Measurements from ENCODE around the gene GIGYF2. TPM values are rescaled to one million over a fixed set of nuclear protein-coding genes. Genes with fewer than 3 reads are reported as not detected.

The GIGYF2 gene
- total and polyA plus RNA-seq, 2 of the 4 experiments (the other 2 are of a cell fraction): 14.7 to 66.0 TPM

DNA sequence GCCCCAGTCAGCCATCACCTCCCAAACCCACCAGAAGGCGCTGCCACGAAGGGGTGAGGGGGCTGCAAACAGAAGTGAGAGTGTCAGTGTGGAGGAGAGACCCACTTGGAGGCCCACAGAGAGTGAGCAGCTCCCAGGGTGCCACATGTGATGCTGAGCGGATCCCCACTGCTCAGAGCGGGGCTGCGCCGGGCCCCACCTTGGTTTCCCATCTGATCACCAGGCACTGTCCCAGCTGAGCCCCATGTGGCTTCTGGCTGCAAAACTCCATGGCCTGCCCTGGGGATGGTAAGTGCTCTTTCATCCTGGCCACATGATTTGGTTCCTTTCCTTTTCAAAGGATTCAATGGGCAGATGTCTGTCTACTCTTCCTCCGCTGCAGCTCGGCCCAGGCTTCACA, 196.7 kb downstream of the GIGYF2 start:
- WGBS, 2 experiments (ENCODE audit: extremely low coverage in 2 of 2, insufficient read length in 1 of 2): 100% methylated on average over 3 of the region's 8 CpGs; no CpG with 5 or more reads in 1 of the 2 experiments
- ATAC-seq (ENCODE audit: low read depth): no peak

More for the DNA sequence above, 196.7 kb downstream of the GIGYF2 start:
- Histone ChIP-seq H3K36me3 (ENCODE audit: control insufficient read depth, insufficient read depth, low read length) (no peaks in the 10 kb centered on the region), H3K9ac (ENCODE audit: low read depth, low read length) (no peak overlapping the region), H3K4ac (ENCODE audit: low read depth, low read length) (no peak overlapping the region), H3K27ac (ENCODE audit: insufficient read depth, low read length) (no peak overlapping the region), H3K56ac (ENCODE audit: extremely low read depth, insufficient read depth, low read length) (no peak overlapping the region), H3K79me1 (ENCODE audit: low read depth in 1 of 2, low read length in 2 of 2) (no peaks in the 10 kb centered on the region), H4K8ac (ENCODE audit: low read depth in 2 of 2, low read length in 2 of 2) (no peak overlapping the region), H2BK120ac (ENCODE audit: low read depth, low read length) (no peak overlapping the region), H2AFZ (replicated peaks; ENCODE audit: low read length, poor library complexity) (no peak overlapping the region), H4K91ac (ENCODE audit: insufficient read depth, low read depth, low read length) (no peak overlapping the region), H3K9me1 (ENCODE audit: insufficient read depth, low read length) (0 out of 2 replicates have a peak, but pooled peaks cover 3% of the 10 kb centered on the region), H2AK5ac (ENCODE audit: low read depth, low read length) (no peak overlapping the region), H3K23ac (ENCODE audit: low read depth, low read length) (no peak overlapping the region), H4K20me1 (ENCODE audit: insufficient read depth, low read length) (no peaks in the 10 kb centered on the region), H2BK15ac (ENCODE audit: low read depth, low read length) (no peak overlapping the region), H3K14ac (replicated peaks; ENCODE audit: low read depth, low read length) (no peak overlapping the region), H3K18ac (ENCODE audit: low read depth, low read length) (no peak overlapping the region), H3K4me2 (ENCODE audit: low read depth, low read length) (no peak overlapping the region), H2BK20ac (ENCODE audit: low read depth, low read length) (no peak overlapping the region), H3K4me3 (ENCODE audit: insufficient read depth, low read depth, low read length) (no peak overlapping the region), H4K5ac (ENCODE audit: low read depth, low read length) (no peak overlapping the region), H3K9me3 (ENCODE audit: control insufficient read depth, insufficient read depth, low read length) (no peaks in the 10 kb centered on the region), H2AK9ac (replicated peaks; ENCODE audit: low read depth, low read length, poor library complexity) (no peak overlapping the region), H2BK5ac (ENCODE audit: low read depth, low read length, poor library complexity, severe bottlenecking) (no peak overlapping the region), H3K27me3 (ENCODE audit: control insufficient read depth, insufficient read depth, low read length) (no peaks in the 10 kb centered on the region; the same call in 1 of the 2 replicates), H3K4me1 (ENCODE audit: control insufficient read depth, insufficient read depth, low read length) (peaks cover 1% of the 10 kb centered on the region; the same call in 1 of the 2 replicates)
- TF ChIP-seq FOS (IDR thresholded peaks at IDR 0.05; ENCODE audit: low read depth, low read length): no peak
- TF ChIP-seq, protein P1, sequence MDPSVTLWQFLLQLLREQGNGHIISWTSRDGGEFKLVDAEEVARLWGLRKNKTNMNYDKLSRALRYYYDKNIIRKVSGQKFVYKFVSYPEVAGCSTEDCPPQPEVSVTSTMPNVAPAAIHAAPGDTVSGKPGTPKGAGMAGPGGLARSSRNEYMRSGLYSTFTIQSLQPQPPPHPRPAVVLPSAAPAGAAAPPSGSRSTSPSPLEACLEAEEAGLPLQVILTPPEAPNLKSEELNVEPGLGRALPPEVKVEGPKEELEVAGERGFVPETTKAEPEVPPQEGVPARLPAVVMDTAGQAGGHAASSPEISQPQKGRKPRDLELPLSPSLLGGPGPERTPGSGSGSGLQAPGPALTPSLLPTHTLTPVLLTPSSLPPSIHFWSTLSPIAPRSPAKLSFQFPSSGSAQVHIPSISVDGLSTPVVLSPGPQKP (IDR thresholded peaks at IDR 0.05; ENCODE audit: borderline replicate concordance, low read depth, low read length): no peak
- no peak for TF ChIP-seq BHLHE40 (IDR thresholded peaks at IDR 0.05; ENCODE audit: low read depth, low read length)
- TF ChIP-seq CHD1 (IDR thresholded peaks at IDR 0.05; ENCODE audit: low read depth, low read length): no peak
- TF ChIP-seq RAD21 (IDR thresholded peaks at IDR 0.05; ENCODE audit: low read length): no peak
- TF ChIP-seq MAZ (IDR thresholded peaks at IDR 0.05; ENCODE audit: borderline replicate concordance, low read depth, low read length): no peak
- no peak for TF ChIP-seq CEBPB (IDR thresholded peaks at IDR 0.05; ENCODE audit: low read depth, low read length)
- no peak for TF ChIP-seq MXI1 (IDR thresholded peaks at IDR 0.05; ENCODE audit: borderline replicate concordance, low read depth, low read length)
- TF ChIP-seq, protein P2, sequence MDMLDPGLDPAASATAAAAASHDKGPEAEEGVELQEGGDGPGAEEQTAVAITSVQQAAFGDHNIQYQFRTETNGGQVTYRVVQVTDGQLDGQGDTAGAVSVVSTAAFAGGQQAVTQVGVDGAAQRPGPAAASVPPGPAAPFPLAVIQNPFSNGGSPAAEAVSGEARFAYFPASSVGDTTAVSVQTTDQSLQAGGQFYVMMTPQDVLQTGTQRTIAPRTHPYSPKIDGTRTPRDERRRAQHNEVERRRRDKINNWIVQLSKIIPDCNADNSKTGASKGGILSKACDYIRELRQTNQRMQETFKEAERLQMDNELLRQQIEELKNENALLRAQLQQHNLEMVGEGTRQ (IDR thresholded peaks at IDR 0.05; ENCODE audit: low read depth, low read length): no peak
- TF ChIP-seq POLR2A (IDR thresholded peaks at IDR 0.05; ENCODE audit: low read depth, low read length): no peak
- ChIA-PET POLR2A (ENCODE audit: unreplicated experiment) (no interaction called here), CTCF (no interaction called here)
- BruUV-seq (replicated peaks): no TSS peak
- intact Hi-C loops (cut with micrococcal nuclease): no loop called here
- dilution Hi-C loops (cut with HindIII; ENCODE audit: low sequenced_read_pairs, unreplicated experiment): no loop called here
- in situ Hi-C loops (cut with MboI; ENCODE audit: low sequenced_read_pairs): no loop called here
- no peak for DNase-seq

All from IMR-90 (cell line).